Liver (tissue), 3 donors: ENCODE results near the gene EBF4.

Experiments
- ATF3 ChIP-seq: IDR thresholded peaks from 2 replicates; pipeline ENCODE4 v1.6.1; 2016; ENCODE audit warnings: antibody characterized with exemption
- CTCF ChIP-seq: fragments of 150-350 bp; IDR thresholded peaks from 2 replicates; pipeline ENCODE4 v1.5.1; 2017; ENCODE audit warnings: improper control_type of control experiment, low read depth, low read length; ENCODE audit not compliant: missing input control
- FOXA2 ChIP-seq: IDR thresholded peaks from 2 replicates; pipeline ENCODE4 v1.6.1; 2016; ENCODE audit warnings: antibody characterized with exemption
- JUND ChIP-seq, 2 donors: IDR thresholded peaks; 2 replicates each; pipeline ENCODE4 v1.6.1; 2016; ENCODE audit warnings: antibody characterized with exemption in 2 of 2
- MAX ChIP-seq: IDR thresholded peaks from 2 replicates; pipeline ENCODE4 v1.6.1; 2016; ENCODE audit warnings: antibody characterized with exemption
- RAD21 ChIP-seq, 2 donors: IDR thresholded peaks; 2 replicates each; pipeline ENCODE4 v1.6.1; 2016; ENCODE audit warnings: antibody characterized with exemption in 2 of 2, mild to moderate bottlenecking in 2 of 2
- REST ChIP-seq: IDR thresholded peaks from 2 replicates; pipeline ENCODE4 v1.6.1; 2016; ENCODE audit warnings: antibody characterized with exemption, mild to moderate bottlenecking
- SP1 ChIP-seq: IDR thresholded peaks from 2 replicates; pipeline ENCODE4 v1.6.1; 2018; ENCODE audit warnings: antibody characterized with exemption, mild to moderate bottlenecking
- YY1 ChIP-seq: IDR thresholded peaks from 2 replicates; pipeline ENCODE4 v1.6.1; 2016; ENCODE audit warnings: antibody characterized with exemption, mild to moderate bottlenecking
- ZBTB33 ChIP-seq: IDR thresholded peaks from 2 replicates; pipeline ENCODE4 v1.6.1; 2016; ENCODE audit warnings: antibody characterized with exemption
- donor health status: healthy.
- donor health status: healthy.

- TF ChIP-seq MAX (no peak), CTCF (no peak), RAD21 (IDR thresholded peaks at IDR 0.05) (no peak), YY1 (no peak), FOXA2 (no peak), SP1 (no peak), JUND (IDR thresholded peaks at IDR 0.05) (no peak), ZBTB33 (no peak), REST (no peak), ATF3 (no peak)
Measured at GRCh38 chr20:2799688-2800520, 107.3 kb downstream of the EBF4 start.
